HG03095 (cell line): ENCODE results near the gene CABP4.
"Not testable (repeated sequence)": the region's sequence is repeated elsewhere in the genome, so short reads cannot be mapped to it uniquely, and the experiment has no call there.

Experiments
- ATAC-seq: cut with Tn5 transposase; IDR thresholded peaks from one replicate; pipeline ENCODE4 v1.9.1; 2021; ENCODE audit warnings: moderate library complexity; ENCODE audit not compliant: unreplicated experiment

The CABP4 gene

GRCh38 chr11:67418476-67419281 is 36.5 kb upstream of the CABP4 start:
- ATAC-seq = no peak

- ATAC-seq = no peak
These were observed 35.7 kb upstream of the CABP4 start for GRCh38 chr11:67419325-67420049.

- no peak for ATAC-seq
These were observed 35.0 kb upstream of the CABP4 start for GRCh38 chr11:67420147-67420645.

- ATAC-seq = peak; percentile 78
These were observed 34.3 kb upstream of the CABP4 start for GRCh38 chr11:67420646-67421429.

- no peak for ATAC-seq
These were observed 33.6 kb upstream of the CABP4 start for GRCh38 chr11:67421430-67422031.

- ATAC-seq = no peak
These were observed 32.3 kb upstream of the CABP4 start for GRCh38 chr11:67422891-67423290.

- ATAC-seq = no peak
These were observed 31.7 kb upstream of the CABP4 start for GRCh38 chr11:67423466-67423865.

- ATAC-seq = no peak
These were observed 31.1 kb upstream of the CABP4 start for GRCh38 chr11:67423891-67424613.

GRCh38 chr11:67427364-67427859 is 27.7 kb upstream of the CABP4 start:
- ATAC-seq = not testable (repeated sequence)

GRCh38 chr11:67428052-67429001 is 26.8 kb upstream of the CABP4 start, which contains the start of gene RPS6KB2:
Gene RPS6KB2 (plus strand): TSS chr11:67428494. CDS start chr11:67428546, 52 bp downstream.
- peak; percentile 47 for ATAC-seq

- no peak for ATAC-seq
These were observed 26.0 kb upstream of the CABP4 start for GRCh38 chr11:67429038-67429668.

- ATAC-seq = no peak
These were observed 25.4 kb upstream of the CABP4 start for GRCh38 chr11:67429722-67430121.

GRCh38 chr11:67431346-67432249 is 23.6 kb upstream of the CABP4 start:
- no peak for ATAC-seq

- ATAC-seq = no peak
These were observed 22.4 kb upstream of the CABP4 start for GRCh38 chr11:67432655-67433349.

GRCh38 chr11:67433536-67434394 is 21.4 kb upstream of the CABP4 start:
- ATAC-seq = no peak

GRCh38 chr11:67434395-67434881 is 20.7 kb upstream of the CABP4 start:
- ATAC-seq = no peak
